ENCODE measurements around the gene IL6R.

IL6R gene

GRCh38 chr1:154400381-154400801, 4.8 kb upstream of the IL6R start:
- no peak for TF ChIP-seq ESRRG (CRISPR knock-in tag; IDR thresholded peaks at IDR 0.05)
- no peak for TF ChIP-seq OSR1 (CRISPR knock-in tag; IDR thresholded peaks at IDR 0.05)
- TF ChIP-seq ZFP3 (CRISPR knock-in tag; IDR thresholded peaks at IDR 0.05) = no peak
- no peak for TF ChIP-seq ZC3H10 (CRISPR knock-in tag; IDR thresholded peaks at IDR 0.05)
- no peak for TF ChIP-seq ARNTL (CRISPR knock-in tag; IDR thresholded peaks at IDR 0.05; ENCODE audit: borderline replicate concordance, low read depth)
- TF ChIP-seq TCF4 (CRISPR knock-in tag; IDR thresholded peaks at IDR 0.05; ENCODE audit: borderline replicate concordance) = no peak
- TF ChIP-seq RARB (CRISPR knock-in tag; IDR thresholded peaks at IDR 0.05) = no peak
- no peak for TF ChIP-seq ZFP30 (CRISPR knock-in tag; IDR thresholded peaks at IDR 0.05)
- TF ChIP-seq CREB5 (CRISPR knock-in tag; IDR thresholded peaks at IDR 0.05; ENCODE audit: low read depth) = no peak
- TF ChIP-seq ISL1 (CRISPR knock-in tag; IDR thresholded peaks at IDR 0.05) = no peak
- no peak for TF ChIP-seq GLIS3 (CRISPR knock-in tag; IDR thresholded peaks at IDR 0.05)
- no peak for TF ChIP-seq TSHZ2 (CRISPR knock-in tag; IDR thresholded peaks at IDR 0.05)
- no peak for TF ChIP-seq ZNF70 (CRISPR knock-in tag; IDR thresholded peaks at IDR 0.05)
- TF ChIP-seq TOX (CRISPR knock-in tag; IDR thresholded peaks at IDR 0.05; ENCODE audit: borderline replicate concordance) = no peak
- no peak for TF ChIP-seq BACH2 (CRISPR knock-in tag; IDR thresholded peaks at IDR 0.05; ENCODE audit: borderline replicate concordance)
- ATAC-seq = no peak

- ATAC-seq = no peak
- no peak for TF ChIP-seq ARNTL (CRISPR knock-in tag; IDR thresholded peaks at IDR 0.05; ENCODE audit: borderline replicate concordance, low read depth)
- TF ChIP-seq ZC3H10 (CRISPR knock-in tag; IDR thresholded peaks at IDR 0.05) = no peak
- TF ChIP-seq ZFP30 (CRISPR knock-in tag; IDR thresholded peaks at IDR 0.05) = no peak
- TF ChIP-seq ISL1 (CRISPR knock-in tag; IDR thresholded peaks at IDR 0.05) = no peak
- TF ChIP-seq CREB5 (CRISPR knock-in tag; IDR thresholded peaks at IDR 0.05; ENCODE audit: low read depth) = no peak
- no peak for TF ChIP-seq ZFP3 (CRISPR knock-in tag; IDR thresholded peaks at IDR 0.05)
- no peak for TF ChIP-seq TCF4 (CRISPR knock-in tag; IDR thresholded peaks at IDR 0.05; ENCODE audit: borderline replicate concordance)
- TF ChIP-seq SNAI2 (CRISPR knock-in tag; IDR thresholded peaks at IDR 0.05) = no peak
- TF ChIP-seq OSR1 (CRISPR knock-in tag; IDR thresholded peaks at IDR 0.05) = no peak
Observed at GRCh38 chr1:154402409-154402921, 2.7 kb upstream of the IL6R start.

- TF ChIP-seq BACH2 (CRISPR knock-in tag; IDR thresholded peaks at IDR 0.05; ENCODE audit: borderline replicate concordance) (no peak), ZNF565 (CRISPR knock-in tag; conservative IDR thresholded peaks at IDR 0.05; ENCODE audit: low read depth) (no peak), POU6F1 (CRISPR knock-in tag; IDR thresholded peaks at IDR 0.05; ENCODE audit: borderline replicate concordance, low read depth) (no peak), ZNF8 (CRISPR knock-in tag; IDR thresholded peaks at IDR 0.05) (no peak), OSR1 (CRISPR knock-in tag; IDR thresholded peaks at IDR 0.05) (no peak), RARB (CRISPR knock-in tag; IDR thresholded peaks at IDR 0.05) (no peak), GLIS3 (CRISPR knock-in tag; IDR thresholded peaks at IDR 0.05) (no peak)
Observed at GRCh38 chr1:154403261-154403943, 1.7 kb upstream of the IL6R start.

GRCh38 chr1:154403983-154404382, 1.2 kb upstream of the IL6R start:
- no peak for ATAC-seq
- TF ChIP-seq PATZ1 (CRISPR knock-in tag; IDR thresholded peaks at IDR 0.05; ENCODE audit: borderline replicate concordance) = no peak
- no peak for TF ChIP-seq SNAI2 (CRISPR knock-in tag; IDR thresholded peaks at IDR 0.05)
- no peak for TF ChIP-seq CSRNP3 (CRISPR knock-in tag; IDR thresholded peaks at IDR 0.05)
- TF ChIP-seq GLIS3 (CRISPR knock-in tag; IDR thresholded peaks at IDR 0.05) = no peak
- TF ChIP-seq CSDC2 (CRISPR knock-in tag; IDR thresholded peaks at IDR 0.05) = no peak
- no peak for TF ChIP-seq PPARA (CRISPR knock-in tag; IDR thresholded peaks at IDR 0.05; ENCODE audit: borderline replicate concordance)
- no peak for TF ChIP-seq POU6F1 (CRISPR knock-in tag; IDR thresholded peaks at IDR 0.05; ENCODE audit: borderline replicate concordance, low read depth)
- no peak for TF ChIP-seq ARNTL (CRISPR knock-in tag; IDR thresholded peaks at IDR 0.05; ENCODE audit: borderline replicate concordance, low read depth)
- no peak for TF ChIP-seq RARB (CRISPR knock-in tag; IDR thresholded peaks at IDR 0.05)

More at GRCh38 chr1:154403261-154403943, 1.7 kb upstream of the IL6R start:
- ATAC-seq = no peak

All from SK-N-SH treated with all-trans-retinoic acid at 6 μM for 48 hours (cell line).